Measurements from ENCODE around the gene PAIP1.

PAIP1 gene

GRCh38 chr5:43483298-43484105 lies 73.4 kb downstream of the PAIP1 start, which contains the start of gene TMEM267:
Gene TMEM267 (minus strand): TSS chr5:43483865. CDS start chr5:43453969, 29,896 bp downstream.
- Histone ChIP-seq H3K9me3 (ENCODE audit: control insufficient read depth, low read length) (no peaks in the 10 kb centered on the region), H3K9ac (ENCODE audit: low read length) (peak within 1 kb of the TSS; percentile 97), H3K27me3 (replicated peaks; ENCODE audit: control insufficient read depth, insufficient read depth, low read length) (no peaks in the 10 kb centered on the region), H3K4me1 (ENCODE audit: control insufficient read depth, insufficient read depth, low read length) (peaks cover 17% of the 10 kb centered on the region), H3K4me3 (ENCODE audit: low read length) (peak within 1 kb of the TSS; percentile 89), H3K36me3 (ENCODE audit: control insufficient read depth, insufficient read depth, low read length, severe bottlenecking) (no peaks in the 10 kb centered on the region)
- DNase-seq (ENCODE audit: low read depth): peak; percentile 97

GRCh38 chr5:43482490-43483297 lies 74.2 kb downstream of the PAIP1 start:
- H3K4me1 ChIP-seq (ENCODE audit: control insufficient read depth, insufficient read depth, low read length): peaks cover 17% of the 10 kb centered on the region
- H3K36me3 ChIP-seq (ENCODE audit: control insufficient read depth, insufficient read depth, low read length, severe bottlenecking): no peaks in the 10 kb centered on the region
- H3K4me3 ChIP-seq (ENCODE audit: low read length): peak overlapping the region; percentile 89
- no peaks in the 10 kb centered on the region for H3K9me3 ChIP-seq (ENCODE audit: control insufficient read depth, low read length)
- no peaks in the 10 kb centered on the region for H3K27me3 ChIP-seq (replicated peaks; ENCODE audit: control insufficient read depth, insufficient read depth, low read length)
- peak; percentile 46 for DNase-seq (ENCODE audit: low read depth)
- peak overlapping the region; percentile 97 for H3K9ac ChIP-seq (ENCODE audit: low read length)

Data from adipocyte (in vitro differentiated cells).